Liver (tissue), 9 donors: ENCODE data around the gene SPECC1. TPM values are rescaled to one million over a fixed set of nuclear protein-coding genes. Genes with fewer than 3 reads are reported as not detected.
"Not testable (repeated sequence)": the region's sequence is repeated elsewhere in the genome, so short reads cannot be mapped to it uniquely, and the experiment has no call there.

Source experiments
- DNase-seq: peaks from one replicate; pipeline ENCODE4 v3.0.0-alpha.2; 2017; ENCODE audit warnings: low spot score
- H3K27ac ChIP-seq, 2 donors: one replicate each; pipeline ENCODE4 v1.7.0; 2013; ENCODE audit warnings: inconsistent platforms in 2 of 2, low read length in 2 of 2, control low read depth in 1 of 2, low read depth in 1 of 2, mild to moderate bottlenecking in 1 of 2
- H3K27me3 ChIP-seq, 4 donors: one replicate each; pipeline versions ENCODE4 v1.6.1 to v1.7.0; 2013; ENCODE audit warnings: low read length in 3 of 4, inconsistent platforms in 1 of 4, mild to moderate bottlenecking in 1 of 4, moderate library complexity in 1 of 4; ENCODE audit not compliant: control insufficient read depth in 4 of 4, insufficient read depth in 4 of 4
- H3K36me3 ChIP-seq, 4 donors: one replicate each; pipeline versions ENCODE4 v1.6.1 to v1.7.0; 2013; ENCODE audit warnings: low read length in 3 of 4, mild to moderate bottlenecking in 3 of 4, low read depth in 1 of 4, moderate library complexity in 1 of 4; ENCODE audit not compliant: control insufficient read depth in 4 of 4, insufficient read depth in 3 of 4
- H3K4me1 ChIP-seq, 4 donors: one replicate each; pipeline versions ENCODE4 v1.6.1 to v1.7.0; 2013; ENCODE audit warnings: low read length in 3 of 4, mild to moderate bottlenecking in 3 of 4, moderate library complexity in 1 of 4; ENCODE audit not compliant: control insufficient read depth in 4 of 4, insufficient read depth in 4 of 4
- H3K4me3 ChIP-seq, 3 donors: one replicate each; pipeline versions ENCODE4 v1.6.1 to v1.7.0; 2013; ENCODE audit warnings: low read length in 3 of 3, control low read depth in 1 of 3, low read depth in 1 of 3, mild to moderate bottlenecking in 1 of 3
- H3K9ac ChIP-seq, 2 donors: one replicate each; pipeline ENCODE4 v1.7.0; 2013; ENCODE audit warnings: low read length in 2 of 2, mild to moderate bottlenecking in 2 of 2, moderate library complexity in 2 of 2, control low read depth in 1 of 2, low read depth in 1 of 2
- H3K9me3 ChIP-seq, 4 donors: one replicate each; pipeline versions ENCODE4 v1.6.1 to v1.7.0; 2013; ENCODE audit warnings: low read length in 3 of 4; ENCODE audit not compliant: control insufficient read depth in 4 of 4
- EGR1 ChIP-seq, 2 donors: IDR thresholded peaks; 2 replicates each; pipeline ENCODE4 v1.6.1; 2016 to 2018; ENCODE audit warnings: antibody characterized with exemption in 2 of 2, low read depth in 2 of 2
- FOXA1 ChIP-seq: IDR thresholded peaks from 2 replicates; pipeline ENCODE4 v1.6.1; 2016; ENCODE audit warnings: antibody characterized with exemption
- FOXA2 ChIP-seq: IDR thresholded peaks from 2 replicates; pipeline ENCODE4 v1.6.1; 2016; ENCODE audit warnings: antibody characterized with exemption
- GABPA ChIP-seq, 2 donors: IDR thresholded peaks in 1 of 2; conservative IDR thresholded peaks in 1 of 2; 2 replicates each; pipeline ENCODE4 v1.6.1; 2016; ENCODE audit warnings: antibody characterized with exemption in 2 of 2, mild to moderate bottlenecking in 1 of 2, moderate library complexity in 1 of 2
- HNF4A ChIP-seq, 2 donors: conservative IDR thresholded peaks; 2 replicates each; pipeline ENCODE4 v1.6.1; 2016; ENCODE audit warnings: antibody characterized with exemption in 2 of 2, mild to moderate bottlenecking in 2 of 2
- HNF4G ChIP-seq: IDR thresholded peaks from 2 replicates; pipeline ENCODE4 v1.6.1; 2016; ENCODE audit warnings: antibody characterized with exemption
- JUND ChIP-seq, 2 donors: IDR thresholded peaks; 2 replicates each; pipeline ENCODE4 v1.6.1; 2016; ENCODE audit warnings: antibody characterized with exemption in 2 of 2
- NR2F2 ChIP-seq: IDR thresholded peaks from 2 replicates; pipeline ENCODE4 v1.6.1; 2016; ENCODE audit warnings: antibody characterized with exemption
- RAD21 ChIP-seq, 2 donors: IDR thresholded peaks; 2 replicates each; pipeline ENCODE4 v1.6.1; 2016; ENCODE audit warnings: antibody characterized with exemption in 2 of 2, mild to moderate bottlenecking in 2 of 2
- RXRA ChIP-seq, 2 donors: IDR thresholded peaks; 2 replicates each; pipeline ENCODE4 v1.6.1; 2017 to 2018; ENCODE audit warnings: antibody characterized with exemption in 2 of 2, mild to moderate bottlenecking in 1 of 2
- SP1 ChIP-seq: IDR thresholded peaks from 2 replicates; pipeline ENCODE4 v1.6.1; 2018; ENCODE audit warnings: antibody characterized with exemption, mild to moderate bottlenecking
- TAF1 ChIP-seq: conservative IDR thresholded peaks from 2 replicates; pipeline ENCODE4 v1.6.1; 2016; ENCODE audit warnings: antibody characterized with exemption, mild to moderate bottlenecking
- YY1 ChIP-seq: IDR thresholded peaks from 2 replicates; pipeline ENCODE4 v1.6.1; 2016; ENCODE audit warnings: antibody characterized with exemption, mild to moderate bottlenecking
- WGBS: extraction: QIAGEN DNeasy Blood & Tissue Kit; methylation state at CpG from one replicate; pipeline ENCODE4 v1.1.7; 2013; 5-methylcytosine and 5-hydroxymethylcytosine counted together
- polyA plus RNA-seq, 2 donors: library from polyadenylated mRNA; stranded (reverse) in 1 of 2; unstranded in 1 of 2; fragments of 200-250 nt in 1 of 2; fragments of >200 nt in 1 of 2; fragmentation: Nextera tagmentation in 1 of 2; extraction: Ambion mirVana in 1 of 2; gene quantifications; one replicate each; pipeline versions ENCODE4 v1.2.1 to v1.2.3, GENCODE V29; 2013 to 2015
- total RNA-seq, 2 donors: library from RNA; depleted of rRNA; stranded (reverse); fragments of >200 nt; gene quantifications; one replicate each; pipeline ENCODE4 v1.2.3, GENCODE V29; 2014
- TF ChIP-seq, protein P1 (sequence below): fragments of 150-350 bp; IDR thresholded peaks from 2 replicates; pipeline ENCODE4 v1.5.1; 2017; ENCODE audit warnings: improper control_type of control experiment, low read depth, low read length; ENCODE audit not compliant: missing input control
- TF ChIP-seq, protein P2 (sequence below): IDR thresholded peaks from 2 replicates; pipeline ENCODE4 v1.6.1; 2016; ENCODE audit warnings: antibody characterized with exemption, mild to moderate bottlenecking
- TF ChIP-seq, protein P3 (sequence below): IDR thresholded peaks from 2 replicates; pipeline ENCODE4 v1.6.1; 2016; ENCODE audit warnings: antibody characterized with exemption
- TF ChIP-seq, protein P4 (sequence below): IDR thresholded peaks from 2 replicates; pipeline ENCODE4 v1.6.1; 2016; ENCODE audit warnings: antibody characterized with exemption
- TF ChIP-seq, protein P5 (sequence below): IDR thresholded peaks from 2 replicates; pipeline ENCODE4 v1.6.1; 2016; ENCODE audit warnings: antibody characterized with exemption
- donor health status: healthy.
- donor health status: healthy.
- donor health status: healthy.
- donor health status: healthy.
- donor health status: healthy.

Gene SPECC1
- total and polyA plus RNA-seq, 4 donors = 0.36 to 70.3 (median 1.8) TPM

DNA sequence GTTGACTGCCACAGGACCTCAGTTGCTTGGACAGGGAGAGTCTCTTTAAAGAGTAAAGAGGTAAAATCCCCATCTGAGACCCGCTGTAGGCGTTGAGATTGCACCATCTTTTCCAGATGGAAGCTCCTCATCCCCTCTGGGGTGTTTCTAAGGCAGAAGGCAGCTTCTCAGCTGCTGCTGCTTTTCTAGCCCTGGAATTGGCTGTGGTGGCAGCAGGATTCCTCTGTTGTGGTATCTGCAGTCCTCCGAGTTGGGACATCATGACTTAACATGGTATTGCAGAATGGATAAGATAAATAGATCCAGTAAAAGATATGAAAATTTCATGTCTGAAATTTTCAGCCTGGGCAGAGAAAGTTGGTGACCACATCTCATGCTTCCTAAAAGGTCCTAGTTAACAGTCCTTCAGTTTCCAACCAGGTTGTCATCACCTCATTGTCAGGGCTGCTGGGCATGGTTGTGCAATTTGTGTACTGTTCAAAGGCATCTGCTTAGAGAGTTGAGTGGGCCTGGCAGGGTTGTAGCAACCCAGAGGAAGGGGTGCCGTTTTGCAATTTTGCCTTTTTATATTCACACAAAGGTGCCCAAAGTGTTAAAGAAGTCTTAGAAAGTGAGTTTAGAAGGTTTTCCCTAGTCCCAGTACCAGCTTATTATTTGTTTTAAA is 150.4 kb downstream of the SPECC1 start (continued):
- TF ChIP-seq, protein P1, sequence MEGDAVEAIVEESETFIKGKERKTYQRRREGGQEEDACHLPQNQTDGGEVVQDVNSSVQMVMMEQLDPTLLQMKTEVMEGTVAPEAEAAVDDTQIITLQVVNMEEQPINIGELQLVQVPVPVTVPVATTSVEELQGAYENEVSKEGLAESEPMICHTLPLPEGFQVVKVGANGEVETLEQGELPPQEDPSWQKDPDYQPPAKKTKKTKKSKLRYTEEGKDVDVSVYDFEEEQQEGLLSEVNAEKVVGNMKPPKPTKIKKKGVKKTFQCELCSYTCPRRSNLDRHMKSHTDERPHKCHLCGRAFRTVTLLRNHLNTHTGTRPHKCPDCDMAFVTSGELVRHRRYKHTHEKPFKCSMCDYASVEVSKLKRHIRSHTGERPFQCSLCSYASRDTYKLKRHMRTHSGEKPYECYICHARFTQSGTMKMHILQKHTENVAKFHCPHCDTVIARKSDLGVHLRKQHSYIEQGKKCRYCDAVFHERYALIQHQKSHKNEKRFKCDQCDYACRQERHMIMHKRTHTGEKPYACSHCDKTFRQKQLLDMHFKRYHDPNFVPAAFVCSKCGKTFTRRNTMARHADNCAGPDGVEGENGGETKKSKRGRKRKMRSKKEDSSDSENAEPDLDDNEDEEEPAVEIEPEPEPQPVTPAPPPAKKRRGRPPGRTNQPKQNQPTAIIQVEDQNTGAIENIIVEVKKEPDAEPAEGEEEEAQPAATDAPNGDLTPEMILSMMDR = no peak

DNA sequence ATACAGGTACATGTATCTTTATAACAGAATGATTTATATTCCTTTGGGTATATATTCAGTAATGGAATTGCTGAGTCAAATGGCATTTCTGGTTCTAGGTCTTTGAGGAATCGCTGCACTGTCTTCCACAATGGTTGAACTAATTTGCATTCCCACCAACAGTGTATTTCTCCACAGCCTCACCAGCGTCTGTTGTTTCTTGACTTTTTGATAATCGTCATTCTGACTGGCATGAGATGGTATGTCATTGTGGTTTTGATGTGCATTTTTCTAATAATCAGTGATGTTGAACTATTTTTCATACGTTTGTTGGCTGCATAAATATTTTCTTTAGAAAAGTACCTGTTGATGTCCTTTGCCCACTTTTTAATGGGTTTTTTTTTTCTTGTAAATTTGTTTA is 156.4 kb downstream of the SPECC1 start:
- not testable (repeated sequence) for H3K9ac ChIP-seq, H3K9me3 ChIP-seq, H3K27me3 ChIP-seq, H3K27ac ChIP-seq, H3K36me3 ChIP-seq, DNase-seq, H3K4me3 ChIP-seq, H3K4me1 ChIP-seq
- WGBS = 88% methylated on average over 4 of the region's 4 CpGs

DNA sequence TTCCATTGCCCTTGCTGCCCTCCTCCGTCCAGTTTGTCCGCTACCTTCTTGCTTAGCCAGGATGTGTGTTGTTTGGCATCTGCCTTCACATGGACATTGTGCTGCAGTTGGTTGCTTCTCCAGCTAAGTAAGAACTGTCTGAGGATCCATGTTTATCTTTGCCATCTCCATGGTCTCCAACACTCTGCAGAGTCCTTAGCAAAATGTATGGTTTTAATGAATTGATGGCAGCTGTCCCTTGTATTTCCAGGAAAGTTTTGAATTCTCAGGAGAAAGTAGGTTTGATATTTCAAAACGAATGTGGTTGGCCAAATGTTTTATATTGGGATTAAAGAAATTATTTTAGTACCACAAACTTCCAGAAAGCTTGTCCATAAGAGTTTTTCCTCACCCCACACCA is 160.9 kb downstream of the SPECC1 start:
- Histone ChIP-seq H3K36me3 (no peaks in the 10 kb centered on the region), H3K27me3 (peaks cover 0 to 2% (median 0%) of the 10 kb centered on the region in 4 donors), H3K9me3 (no peaks in the 10 kb centered on the region), H3K9ac (no peak overlapping the region), H3K27ac (no peak overlapping the region), H3K4me1 (no peaks in the 10 kb centered on the region), H3K4me3 (no peak overlapping the region)
- WGBS = 87% methylated on average over 3 of the region's 3 CpGs
- DNase-seq = no peak
- no peak for TF ChIP-seq YY1
- TF ChIP-seq GABPA (IDR thresholded peaks at IDR 0.05 in 1 of 2, conservative IDR thresholded peaks at IDR 0.05 in 1 of 2) = no peak
- no peak for TF ChIP-seq RAD21 (IDR thresholded peaks at IDR 0.05)
- no peak for TF ChIP-seq HNF4G
- no peak for TF ChIP-seq FOXA1
- TF ChIP-seq, protein P2, sequence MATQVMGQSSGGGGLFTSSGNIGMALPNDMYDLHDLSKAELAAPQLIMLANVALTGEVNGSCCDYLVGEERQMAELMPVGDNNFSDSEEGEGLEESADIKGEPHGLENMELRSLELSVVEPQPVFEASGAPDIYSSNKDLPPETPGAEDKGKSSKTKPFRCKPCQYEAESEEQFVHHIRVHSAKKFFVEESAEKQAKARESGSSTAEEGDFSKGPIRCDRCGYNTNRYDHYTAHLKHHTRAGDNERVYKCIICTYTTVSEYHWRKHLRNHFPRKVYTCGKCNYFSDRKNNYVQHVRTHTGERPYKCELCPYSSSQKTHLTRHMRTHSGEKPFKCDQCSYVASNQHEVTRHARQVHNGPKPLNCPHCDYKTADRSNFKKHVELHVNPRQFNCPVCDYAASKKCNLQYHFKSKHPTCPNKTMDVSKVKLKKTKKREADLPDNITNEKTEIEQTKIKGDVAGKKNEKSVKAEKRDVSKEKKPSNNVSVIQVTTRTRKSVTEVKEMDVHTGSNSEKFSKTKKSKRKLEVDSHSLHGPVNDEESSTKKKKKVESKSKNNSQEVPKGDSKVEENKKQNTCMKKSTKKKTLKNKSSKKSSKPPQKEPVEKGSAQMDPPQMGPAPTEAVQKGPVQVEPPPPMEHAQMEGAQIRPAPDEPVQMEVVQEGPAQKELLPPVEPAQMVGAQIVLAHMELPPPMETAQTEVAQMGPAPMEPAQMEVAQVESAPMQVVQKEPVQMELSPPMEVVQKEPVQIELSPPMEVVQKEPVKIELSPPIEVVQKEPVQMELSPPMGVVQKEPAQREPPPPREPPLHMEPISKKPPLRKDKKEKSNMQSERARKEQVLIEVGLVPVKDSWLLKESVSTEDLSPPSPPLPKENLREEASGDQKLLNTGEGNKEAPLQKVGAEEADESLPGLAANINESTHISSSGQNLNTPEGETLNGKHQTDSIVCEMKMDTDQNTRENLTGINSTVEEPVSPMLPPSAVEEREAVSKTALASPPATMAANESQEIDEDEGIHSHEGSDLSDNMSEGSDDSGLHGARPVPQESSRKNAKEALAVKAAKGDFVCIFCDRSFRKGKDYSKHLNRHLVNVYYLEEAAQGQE = no peak
- no peak for TF ChIP-seq FOXA2
- no peak for TF ChIP-seq HNF4A (conservative IDR thresholded peaks at IDR 0.05)
- no peak for TF ChIP-seq TAF1
- TF ChIP-seq EGR1 (IDR thresholded peaks at IDR 0.05; ENCODE audit: low read depth in 2 of 2) = no peak
- TF ChIP-seq, protein P3, sequence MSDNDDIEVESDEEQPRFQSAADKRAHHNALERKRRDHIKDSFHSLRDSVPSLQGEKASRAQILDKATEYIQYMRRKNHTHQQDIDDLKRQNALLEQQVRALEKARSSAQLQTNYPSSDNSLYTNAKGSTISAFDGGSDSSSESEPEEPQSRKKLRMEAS = no peak
- TF ChIP-seq NR2F2 = no peak
- TF ChIP-seq, protein P4, sequence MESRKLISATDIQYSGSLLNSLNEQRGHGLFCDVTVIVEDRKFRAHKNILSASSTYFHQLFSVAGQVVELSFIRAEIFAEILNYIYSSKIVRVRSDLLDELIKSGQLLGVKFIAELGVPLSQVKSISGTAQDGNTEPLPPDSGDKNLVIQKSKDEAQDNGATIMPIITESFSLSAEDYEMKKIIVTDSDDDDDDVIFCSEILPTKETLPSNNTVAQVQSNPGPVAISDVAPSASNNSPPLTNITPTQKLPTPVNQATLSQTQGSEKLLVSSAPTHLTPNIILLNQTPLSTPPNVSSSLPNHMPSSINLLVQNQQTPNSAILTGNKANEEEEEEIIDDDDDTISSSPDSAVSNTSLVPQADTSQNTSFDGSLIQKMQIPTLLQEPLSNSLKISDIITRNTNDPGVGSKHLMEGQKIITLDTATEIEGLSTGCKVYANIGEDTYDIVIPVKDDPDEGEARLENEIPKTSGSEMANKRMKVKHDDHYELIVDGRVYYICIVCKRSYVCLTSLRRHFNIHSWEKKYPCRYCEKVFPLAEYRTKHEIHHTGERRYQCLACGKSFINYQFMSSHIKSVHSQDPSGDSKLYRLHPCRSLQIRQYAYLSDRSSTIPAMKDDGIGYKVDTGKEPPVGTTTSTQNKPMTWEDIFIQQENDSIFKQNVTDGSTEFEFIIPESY = no peak
- no peak for TF ChIP-seq JUND (IDR thresholded peaks at IDR 0.05)
- TF ChIP-seq SP1 = no peak
- TF ChIP-seq, protein P5, sequence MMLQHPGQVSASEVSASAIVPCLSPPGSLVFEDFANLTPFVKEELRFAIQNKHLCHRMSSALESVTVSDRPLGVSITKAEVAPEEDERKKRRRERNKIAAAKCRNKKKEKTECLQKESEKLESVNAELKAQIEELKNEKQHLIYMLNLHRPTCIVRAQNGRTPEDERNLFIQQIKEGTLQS = no peak
- TF ChIP-seq, protein P1 = no peak
- no peak for TF ChIP-seq RXRA (IDR thresholded peaks at IDR 0.05)
